AG09319 (cell line): Measurements from ENCODE around the gene ACP7.

Source experiments
- DNase-seq: peaks from one replicate; pipeline ENCODE4 v3.0.0-alpha.2; 2010; ENCODE audit warnings: low read depth; ENCODE audit errors: extremely low read depth
- TF ChIP-seq, protein P1 (sequence below): IDR thresholded peaks from 2 replicates; pipeline ENCODE4 v1.5.1; 2011; ENCODE audit warnings: low read depth, mild to moderate bottlenecking, inconsistent platforms, low read length, moderate library complexity

ACP7 gene, protein sequence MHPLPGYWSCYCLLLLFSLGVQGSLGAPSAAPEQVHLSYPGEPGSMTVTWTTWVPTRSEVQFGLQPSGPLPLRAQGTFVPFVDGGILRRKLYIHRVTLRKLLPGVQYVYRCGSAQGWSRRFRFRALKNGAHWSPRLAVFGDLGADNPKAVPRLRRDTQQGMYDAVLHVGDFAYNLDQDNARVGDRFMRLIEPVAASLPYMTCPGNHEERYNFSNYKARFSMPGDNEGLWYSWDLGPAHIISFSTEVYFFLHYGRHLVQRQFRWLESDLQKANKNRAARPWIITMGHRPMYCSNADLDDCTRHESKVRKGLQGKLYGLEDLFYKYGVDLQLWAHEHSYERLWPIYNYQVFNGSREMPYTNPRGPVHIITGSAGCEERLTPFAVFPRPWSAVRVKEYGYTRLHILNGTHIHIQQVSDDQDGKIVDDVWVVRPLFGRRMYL

DNA sequence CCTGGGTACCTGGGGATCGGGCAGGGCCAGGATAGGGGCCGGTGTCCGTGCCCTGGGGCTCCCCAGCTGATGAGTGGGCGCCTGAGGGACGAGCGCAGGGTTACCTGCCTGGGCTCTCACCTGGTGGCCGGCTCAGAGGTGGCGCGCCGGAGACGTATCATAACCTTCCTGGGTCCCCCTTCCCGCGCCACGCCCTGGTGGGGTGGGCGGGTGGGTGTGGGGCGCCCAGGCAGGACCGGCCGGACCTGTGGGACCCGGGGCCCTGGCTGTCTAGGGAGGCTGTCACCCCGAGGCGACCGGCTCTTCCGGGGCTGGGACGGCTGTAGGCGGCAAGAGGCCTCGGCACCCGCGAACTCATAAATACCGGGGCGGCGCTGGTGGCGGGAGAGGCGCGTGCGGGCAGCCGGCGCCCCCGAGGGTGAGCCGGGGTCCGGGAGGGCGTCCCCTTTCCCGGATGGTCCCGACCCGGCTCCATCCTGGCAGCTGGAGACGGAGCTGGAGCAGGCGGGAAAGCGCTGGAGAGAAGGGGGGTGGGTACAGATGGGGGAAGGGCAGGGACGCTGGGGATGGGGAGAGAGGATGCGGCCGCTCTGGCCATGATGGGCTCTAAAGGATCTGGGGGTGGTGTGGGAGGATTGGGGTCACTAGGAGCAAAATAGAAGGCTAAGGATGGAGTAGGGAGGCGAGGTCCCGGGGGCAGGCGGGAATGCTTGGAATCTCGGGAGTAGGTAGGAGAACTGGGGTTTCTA, at the start of gene ACP7:
ACP7 (plus strand) TSS at position 386 of the 749 bp plus-strand sequence. CDS start 902 bp downstream, outside the sequence.
- DNase-seq = no peak
- TF ChIP-seq, protein P1, sequence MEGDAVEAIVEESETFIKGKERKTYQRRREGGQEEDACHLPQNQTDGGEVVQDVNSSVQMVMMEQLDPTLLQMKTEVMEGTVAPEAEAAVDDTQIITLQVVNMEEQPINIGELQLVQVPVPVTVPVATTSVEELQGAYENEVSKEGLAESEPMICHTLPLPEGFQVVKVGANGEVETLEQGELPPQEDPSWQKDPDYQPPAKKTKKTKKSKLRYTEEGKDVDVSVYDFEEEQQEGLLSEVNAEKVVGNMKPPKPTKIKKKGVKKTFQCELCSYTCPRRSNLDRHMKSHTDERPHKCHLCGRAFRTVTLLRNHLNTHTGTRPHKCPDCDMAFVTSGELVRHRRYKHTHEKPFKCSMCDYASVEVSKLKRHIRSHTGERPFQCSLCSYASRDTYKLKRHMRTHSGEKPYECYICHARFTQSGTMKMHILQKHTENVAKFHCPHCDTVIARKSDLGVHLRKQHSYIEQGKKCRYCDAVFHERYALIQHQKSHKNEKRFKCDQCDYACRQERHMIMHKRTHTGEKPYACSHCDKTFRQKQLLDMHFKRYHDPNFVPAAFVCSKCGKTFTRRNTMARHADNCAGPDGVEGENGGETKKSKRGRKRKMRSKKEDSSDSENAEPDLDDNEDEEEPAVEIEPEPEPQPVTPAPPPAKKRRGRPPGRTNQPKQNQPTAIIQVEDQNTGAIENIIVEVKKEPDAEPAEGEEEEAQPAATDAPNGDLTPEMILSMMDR = no peak

DNA sequence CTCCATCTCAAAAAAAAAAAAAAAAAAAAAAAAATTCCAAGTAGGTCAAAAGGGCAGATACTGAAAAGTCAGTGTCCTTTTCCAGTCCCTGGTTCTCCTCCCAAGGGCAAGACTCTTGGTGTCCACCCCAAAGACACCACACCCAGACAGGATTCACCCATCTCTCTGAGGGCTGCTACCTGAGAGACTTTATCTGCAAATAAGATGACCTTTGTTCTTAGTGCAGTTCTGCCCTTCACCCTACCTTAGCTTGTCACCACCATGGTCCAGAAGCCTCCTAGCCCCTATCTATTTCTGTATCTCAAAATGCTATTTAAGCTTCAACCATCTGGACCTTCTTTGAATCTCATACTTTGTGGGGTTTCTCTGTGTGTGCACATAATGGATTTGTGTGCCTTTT, 47.6 kb upstream of the ACP7 start:
- TF ChIP-seq, protein P1 = no peak
- DNase-seq = no peak

DNA sequence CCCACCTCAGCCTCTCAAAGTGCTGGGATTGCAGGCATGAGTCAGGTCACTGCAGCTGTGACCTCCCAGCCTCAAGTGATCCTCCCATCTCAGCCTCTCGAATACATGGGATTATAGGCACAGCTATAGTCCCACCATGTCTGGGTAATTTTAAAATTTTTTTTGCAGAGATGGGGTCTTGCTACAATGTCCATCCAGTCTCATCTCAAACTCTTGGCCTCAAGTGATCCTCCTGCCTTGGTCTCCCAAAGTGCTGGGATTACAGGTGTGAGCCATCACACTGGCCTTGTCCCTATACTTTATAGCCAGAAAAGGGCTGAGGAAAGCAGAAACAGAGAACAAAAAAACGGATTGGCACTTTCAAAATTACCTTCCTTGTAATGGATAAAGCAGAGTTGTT, 47.0 kb upstream of the ACP7 start:
- DNase-seq = no peak
- TF ChIP-seq, protein P1 = no peak

DNA sequence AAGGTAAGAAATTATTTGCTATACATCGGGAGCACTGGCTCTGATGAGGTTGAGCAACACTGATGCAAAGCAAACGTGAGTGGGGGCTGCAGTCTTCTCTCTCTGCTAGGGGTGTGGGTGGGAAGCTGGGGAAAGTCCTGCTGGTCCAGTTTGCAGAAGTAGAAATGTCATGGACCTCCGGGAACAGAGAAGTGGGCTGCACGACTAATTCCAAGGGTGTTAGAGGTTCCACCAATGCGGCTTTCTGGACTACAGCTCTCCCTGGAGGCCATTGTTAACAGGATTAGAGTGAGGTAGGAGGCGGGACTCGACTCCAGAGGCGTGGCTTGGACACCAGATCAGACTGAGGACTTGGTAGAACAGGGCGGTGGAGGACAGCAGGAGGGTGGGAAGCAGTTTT, 46.1 kb upstream of the ACP7 start:
- no peak for DNase-seq
- TF ChIP-seq, protein P1 = peak; percentile 25

DNA sequence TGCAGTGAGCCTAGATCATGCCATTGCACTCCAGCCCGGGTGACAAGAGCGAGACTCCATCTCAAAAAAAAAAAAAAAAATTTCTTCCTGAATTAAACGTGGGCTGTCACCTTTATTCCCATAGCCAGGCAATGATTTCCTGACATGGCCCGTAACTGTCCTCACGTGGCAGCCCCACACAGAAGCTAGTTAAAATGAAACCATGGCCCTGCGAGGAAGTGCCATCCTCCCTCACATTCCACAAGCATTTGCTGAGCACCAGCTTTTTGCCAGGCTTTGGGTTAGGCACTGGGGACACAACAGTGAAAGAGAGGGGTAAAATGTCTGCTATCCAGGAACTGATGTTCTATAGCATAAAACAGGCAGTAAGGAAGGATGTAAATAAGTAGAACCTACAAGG, 38.7 kb upstream of the ACP7 start:
- TF ChIP-seq, protein P1 = no peak
- DNase-seq = no peak

DNA sequence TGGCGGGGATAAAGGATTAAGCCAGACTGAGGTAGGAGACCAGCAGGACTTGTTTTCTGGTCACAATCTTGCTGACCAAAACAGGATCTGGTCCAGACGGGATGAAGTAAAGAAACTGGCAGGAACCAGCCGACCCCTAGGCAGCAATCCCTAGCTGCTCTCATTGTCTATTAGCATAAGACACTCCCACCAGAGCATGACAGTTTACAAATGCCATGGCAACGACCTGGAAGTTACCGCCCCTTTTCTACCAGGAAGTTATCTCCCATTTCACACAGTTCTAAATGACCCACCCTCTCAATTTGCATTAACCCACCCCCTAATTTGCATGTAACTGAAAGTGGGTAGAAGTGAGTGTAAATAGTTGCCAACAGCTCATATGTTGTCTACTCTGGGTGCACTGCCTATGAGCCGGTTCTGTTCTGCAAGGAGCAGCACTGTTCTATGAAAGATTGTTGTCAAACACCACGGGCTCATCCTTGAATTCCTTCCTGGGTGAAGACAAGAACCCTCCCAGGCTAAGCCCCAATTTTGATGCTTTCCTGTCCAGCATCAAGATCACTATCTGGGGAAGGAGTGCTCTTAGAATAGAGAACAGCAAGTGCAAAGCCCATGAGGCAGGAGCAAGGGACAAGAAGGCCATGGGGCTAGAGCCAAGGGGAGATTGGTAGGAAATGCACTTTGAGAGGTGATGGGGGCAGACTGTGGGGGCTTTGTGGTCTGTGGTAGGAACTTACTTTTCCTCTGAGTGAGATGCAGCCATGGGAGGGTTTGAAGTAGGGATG, 37.9 kb upstream of the ACP7 start:
- TF ChIP-seq, protein P1 = no peak
- no peak for DNase-seq
